ENCODE measurements around the gene TSPAN18.

DNA sequence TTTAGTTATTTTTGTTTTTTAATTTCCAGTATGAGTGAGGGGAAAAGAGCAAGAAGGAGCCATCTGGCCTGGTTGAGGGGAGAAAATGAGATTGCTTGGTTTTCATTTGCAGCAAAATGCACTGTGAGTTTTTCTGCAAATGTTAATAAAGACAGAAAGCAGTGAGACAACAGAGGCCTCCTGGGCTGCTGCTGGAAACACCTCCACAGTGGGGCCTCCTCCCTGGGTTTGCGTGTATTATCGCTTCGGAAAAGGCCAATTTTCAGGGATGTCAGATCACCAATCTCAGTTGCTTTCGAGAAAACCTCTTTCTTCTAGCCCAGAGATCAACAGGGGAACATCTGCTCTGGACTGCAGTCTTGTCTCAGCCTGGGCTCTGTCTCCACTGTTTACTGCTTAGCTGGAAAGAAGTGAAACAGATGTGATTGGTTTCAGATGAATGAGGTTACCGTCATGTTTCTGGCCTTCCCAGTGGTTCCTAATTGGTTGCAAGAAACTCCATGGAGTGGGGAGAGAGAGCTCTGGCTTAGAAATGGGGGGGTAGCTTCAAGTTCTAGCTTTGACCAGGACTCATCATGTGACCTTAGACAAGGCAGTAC is 17.3 kb downstream of the TSPAN18 start:
- TF ChIP-seq, protein P1, sequence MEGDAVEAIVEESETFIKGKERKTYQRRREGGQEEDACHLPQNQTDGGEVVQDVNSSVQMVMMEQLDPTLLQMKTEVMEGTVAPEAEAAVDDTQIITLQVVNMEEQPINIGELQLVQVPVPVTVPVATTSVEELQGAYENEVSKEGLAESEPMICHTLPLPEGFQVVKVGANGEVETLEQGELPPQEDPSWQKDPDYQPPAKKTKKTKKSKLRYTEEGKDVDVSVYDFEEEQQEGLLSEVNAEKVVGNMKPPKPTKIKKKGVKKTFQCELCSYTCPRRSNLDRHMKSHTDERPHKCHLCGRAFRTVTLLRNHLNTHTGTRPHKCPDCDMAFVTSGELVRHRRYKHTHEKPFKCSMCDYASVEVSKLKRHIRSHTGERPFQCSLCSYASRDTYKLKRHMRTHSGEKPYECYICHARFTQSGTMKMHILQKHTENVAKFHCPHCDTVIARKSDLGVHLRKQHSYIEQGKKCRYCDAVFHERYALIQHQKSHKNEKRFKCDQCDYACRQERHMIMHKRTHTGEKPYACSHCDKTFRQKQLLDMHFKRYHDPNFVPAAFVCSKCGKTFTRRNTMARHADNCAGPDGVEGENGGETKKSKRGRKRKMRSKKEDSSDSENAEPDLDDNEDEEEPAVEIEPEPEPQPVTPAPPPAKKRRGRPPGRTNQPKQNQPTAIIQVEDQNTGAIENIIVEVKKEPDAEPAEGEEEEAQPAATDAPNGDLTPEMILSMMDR (IDR thresholded peaks at IDR 0.05) = no peak
- TF ChIP-seq POLR2A (IDR thresholded peaks at IDR 0.05) = no peak

Data from stomach (tissue), 4 donors.